22Rv1 (cell line): ENCODE results near the gene DSEL.

Experiments
- H3K27ac ChIP-seq: fragments of 450-650 bp; 2 replicates; pipeline ENCODE4 v1.5.1; 2017
- ZFX ChIP-seq: fragments of 450-650 bp; IDR thresholded peaks from 2 replicates; pipeline ENCODE4 v1.6.1; 2017; ENCODE audit warnings: antibody characterized with exemption, borderline replicate concordance
- TF ChIP-seq, protein P1 (sequence below): fragments of 450-650 bp; IDR thresholded peaks from 2 replicates; pipeline ENCODE4 v1.5.1; 2017; ENCODE audit warnings: mild to moderate bottlenecking

DSEL gene

DNA sequence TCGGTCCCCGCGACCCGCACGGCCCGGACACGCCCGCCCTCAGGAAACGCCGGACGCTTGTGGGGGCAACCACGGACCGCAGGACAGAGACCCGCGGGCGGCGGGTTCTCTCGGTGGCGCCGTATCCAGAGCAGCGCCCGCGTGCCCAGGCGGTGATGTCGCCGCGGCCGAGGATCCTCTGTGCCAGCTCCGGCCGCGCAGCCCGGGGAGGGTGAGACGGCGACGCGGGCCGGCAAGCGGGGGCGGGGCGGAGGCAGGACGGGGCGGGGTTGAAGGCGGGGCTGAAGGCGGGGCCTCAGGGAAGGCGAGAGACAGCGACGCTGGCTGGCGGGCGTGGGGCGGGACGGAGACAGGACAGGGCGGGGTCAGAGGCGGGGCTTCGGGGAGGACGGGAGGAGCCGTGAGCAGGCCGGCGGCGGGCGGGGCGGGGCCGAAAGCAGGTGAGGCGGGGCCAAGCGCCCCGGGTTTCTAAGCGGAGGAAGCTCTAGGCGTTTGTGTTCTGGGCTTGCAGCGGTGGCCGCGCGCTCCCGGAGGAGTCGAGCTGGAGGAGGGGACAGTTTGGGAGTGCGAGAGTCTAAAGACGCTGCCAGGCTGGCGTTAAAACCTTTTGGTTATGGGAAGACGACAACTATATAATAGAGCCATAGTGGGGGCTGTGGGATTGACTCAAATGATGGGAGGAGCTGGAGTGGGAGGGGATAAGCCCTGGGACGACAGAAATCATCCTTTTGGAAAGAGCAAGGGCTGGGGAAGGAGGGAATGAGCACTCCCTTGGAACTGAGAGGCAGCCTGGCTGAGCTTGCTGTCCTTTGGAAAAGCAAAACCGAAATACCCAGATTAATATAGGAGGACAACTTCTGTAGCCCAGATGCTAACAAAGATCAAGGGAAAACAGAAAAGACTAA is at the start of gene DSEL:
TSS of gene DSEL (minus strand) at position 182 of the 905 bp plus-strand sequence. CDS start 2,112 bp downstream, outside the sequence.
- H3K27ac ChIP-seq: peak within 1 kb of the TSS; percentile 81
- TF ChIP-seq, protein P1, sequence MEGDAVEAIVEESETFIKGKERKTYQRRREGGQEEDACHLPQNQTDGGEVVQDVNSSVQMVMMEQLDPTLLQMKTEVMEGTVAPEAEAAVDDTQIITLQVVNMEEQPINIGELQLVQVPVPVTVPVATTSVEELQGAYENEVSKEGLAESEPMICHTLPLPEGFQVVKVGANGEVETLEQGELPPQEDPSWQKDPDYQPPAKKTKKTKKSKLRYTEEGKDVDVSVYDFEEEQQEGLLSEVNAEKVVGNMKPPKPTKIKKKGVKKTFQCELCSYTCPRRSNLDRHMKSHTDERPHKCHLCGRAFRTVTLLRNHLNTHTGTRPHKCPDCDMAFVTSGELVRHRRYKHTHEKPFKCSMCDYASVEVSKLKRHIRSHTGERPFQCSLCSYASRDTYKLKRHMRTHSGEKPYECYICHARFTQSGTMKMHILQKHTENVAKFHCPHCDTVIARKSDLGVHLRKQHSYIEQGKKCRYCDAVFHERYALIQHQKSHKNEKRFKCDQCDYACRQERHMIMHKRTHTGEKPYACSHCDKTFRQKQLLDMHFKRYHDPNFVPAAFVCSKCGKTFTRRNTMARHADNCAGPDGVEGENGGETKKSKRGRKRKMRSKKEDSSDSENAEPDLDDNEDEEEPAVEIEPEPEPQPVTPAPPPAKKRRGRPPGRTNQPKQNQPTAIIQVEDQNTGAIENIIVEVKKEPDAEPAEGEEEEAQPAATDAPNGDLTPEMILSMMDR: no peak
- no peak for TF ChIP-seq ZFX

DNA sequence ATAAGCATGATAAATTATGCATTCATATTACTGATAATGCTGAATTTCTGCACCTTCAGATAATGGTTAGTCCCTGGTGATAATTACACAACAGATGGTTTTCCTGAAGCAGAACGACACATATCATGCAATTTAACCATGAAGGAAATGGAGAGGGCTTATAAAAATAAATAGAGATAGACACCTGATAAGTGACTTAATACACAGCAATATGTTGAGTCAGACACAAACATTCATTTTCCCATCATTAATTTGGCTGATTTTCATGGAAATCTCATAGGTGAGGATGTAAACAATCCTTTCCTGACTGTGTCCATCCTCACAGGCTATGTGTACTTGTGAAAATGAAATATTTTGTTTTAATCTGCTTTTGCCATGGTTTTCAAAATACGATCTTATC is 36.9 kb upstream of the DSEL start:
- TF ChIP-seq, protein P1: no peak
- no peak for TF ChIP-seq ZFX

GRCh38 chr18:67550872-67551520 is 34.5 kb upstream of the DSEL start:
- no peak for TF ChIP-seq ZFX
- TF ChIP-seq, protein P1: no peak
- H3K27ac ChIP-seq: no peak overlapping the region

More for the DNA sequence above, 36.9 kb upstream of the DSEL start:
- no peak overlapping the region for H3K27ac ChIP-seq

GRCh38 chr18:67549946-67550345 is 33.4 kb upstream of the DSEL start:
- H3K27ac ChIP-seq: peak overlapping the region; percentile 21; the same call in 1 of the 2 replicates

GRCh38 chr18:67545681-67546080 is 29.2 kb upstream of the DSEL start:
- TF ChIP-seq, protein P1: no peak
- TF ChIP-seq ZFX: no peak
- H3K27ac ChIP-seq: no peak overlapping the region

More at GRCh38 chr18:67549946-67550345, 33.4 kb upstream of the DSEL start:
- TF ChIP-seq, protein P1: no peak
- no peak for TF ChIP-seq ZFX

DNA sequence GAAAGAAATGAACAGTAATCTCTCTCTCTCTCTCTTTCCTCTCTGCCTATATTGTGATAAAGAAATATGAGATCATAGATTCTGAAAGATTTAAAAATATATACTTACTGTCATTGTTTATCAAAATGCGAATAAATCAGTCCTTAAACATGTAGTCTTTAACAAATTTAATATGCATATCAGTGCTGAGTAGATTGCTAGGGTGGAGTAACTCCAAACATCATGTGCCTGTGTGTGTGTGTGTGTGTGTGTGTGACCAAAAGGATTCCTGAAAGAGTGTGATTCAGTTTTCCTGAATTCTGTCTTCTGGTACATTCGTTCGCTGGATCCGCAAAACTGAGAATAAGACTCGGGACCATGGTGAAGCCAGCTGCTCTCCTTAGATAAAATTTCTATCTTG is 24.0 kb upstream of the DSEL start:
- no peak overlapping the region for H3K27ac ChIP-seq
- TF ChIP-seq, protein P1: no peak
- TF ChIP-seq ZFX: no peak

DNA sequence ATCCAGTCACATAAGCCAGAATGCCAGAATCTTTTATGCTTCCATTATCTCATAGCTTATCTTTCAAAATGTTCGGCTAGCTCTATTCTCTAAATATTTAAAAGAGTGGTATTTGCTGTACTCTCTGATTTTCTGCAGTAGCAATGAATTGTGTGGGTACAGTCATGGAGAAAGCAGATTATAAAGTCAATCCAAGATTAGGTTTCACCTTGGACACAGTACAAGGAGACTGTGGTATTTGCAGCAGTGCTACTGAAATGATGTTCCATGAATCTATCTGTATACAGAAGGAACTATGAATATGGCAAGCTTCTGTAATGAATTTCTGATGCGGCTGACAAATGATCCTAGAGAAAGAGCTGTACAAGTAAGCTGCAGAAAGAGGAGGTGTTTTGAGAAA is 15.4 kb upstream of the DSEL start:
- no peak overlapping the region for H3K27ac ChIP-seq

More for the DNA sequence above, 15.4 kb upstream of the DSEL start:
- TF ChIP-seq ZFX: no peak
- TF ChIP-seq, protein P1: no peak
